Smooth muscle cell (in vitro differentiated cells): ENCODE measurements around the gene ETNK2. TPM values are rescaled to one million over a fixed set of nuclear protein-coding genes. Genes with fewer than 3 reads are reported as not detected.

Experiments
- DNase-seq: peaks from one replicate; lab custom pipeline; 2025; ENCODE audit not compliant: unreplicated experiment; lab: John Stamatoyannopoulos, UW
- H2AFZ ChIP-seq: fragments of 200-600 bp; sonication (generic); 2 replicates; pipeline ENCODE4 v1.6.0; 2016; ENCODE audit warnings: antibody characterized with exemption, low read depth, mild to moderate bottlenecking
- H3F3A ChIP-seq: fragments of 200-600 bp; sonication (generic); 2 replicates; pipeline ENCODE4 v1.6.0; 2017; ENCODE audit warnings: antibody characterized with exemption, low read depth
- H3K27ac ChIP-seq: fragments of 200-600 bp; sonication (generic); 2 replicates; pipeline ENCODE4 v1.5.1; 2016; ENCODE audit warnings: low read depth, mild to moderate bottlenecking
- H3K27me3 ChIP-seq: fragments of 200-600 bp; sonication (generic); 2 replicates; pipeline ENCODE4 v1.6.1; 2016; ENCODE audit warnings: low read depth, mild to moderate bottlenecking
- H3K36me3 ChIP-seq: fragments of 200-600 bp; sonication (generic); 2 replicates; pipeline ENCODE4 v1.5.1; 2016; ENCODE audit warnings: low read depth
- H3K4me1 ChIP-seq: fragments of 200-600 bp; sonication (generic); 2 replicates; pipeline ENCODE4 v1.5.1; 2016; ENCODE audit warnings: low read depth
- H3K4me2 ChIP-seq: fragments of 200-600 bp; sonication (generic); 2 replicates; pipeline ENCODE4 v1.6.0; 2016; ENCODE audit warnings: mild to moderate bottlenecking
- H3K4me3 ChIP-seq: fragments of 200-600 bp; sonication (generic); 2 replicates; pipeline ENCODE4 v1.5.1; 2016; ENCODE audit warnings: mild to moderate bottlenecking
- H3K79me2 ChIP-seq: fragments of 200-600 bp; sonication (generic); 2 replicates; pipeline ENCODE4 v1.6.0; 2016; ENCODE audit warnings: low read depth, mild to moderate bottlenecking
- H3K9ac ChIP-seq: fragments of 200-600 bp; sonication (generic); 2 replicates; pipeline ENCODE4 v1.6.0; 2016; ENCODE audit warnings: low read depth
- H3K9me3 ChIP-seq: fragments of 200-600 bp; sonication (generic); replicated peaks from 2 replicates; pipeline ENCODE4 v1.5.1; 2016; ENCODE audit warnings: low read depth
- H4K20me1 ChIP-seq: fragments of 200-600 bp; sonication (generic); 2 replicates; pipeline ENCODE4 v1.6.0; 2016; ENCODE audit warnings: low read depth
- WGBS: methylation state at CpG from one replicate; pipeline ENCODE4 v1.1.7; 2016; ENCODE audit warnings: low lambda C conversion rate; 5-methylcytosine and 5-hydroxymethylcytosine counted together
- polyA plus RNA-seq: library from polyadenylated mRNA; unstranded; fragments of >200 nt; fragmentation: Nextera tagmentation; extraction: Ambion mirVana; gene quantifications from 2 replicates; pipeline ENCODE4 v1.2.1, GENCODE V29; 2016
- total RNA-seq: library from RNA; depleted of rRNA; stranded (reverse); fragments of >200 nt; gene quantifications from 2 replicates; pipeline ENCODE4 v1.2.3, GENCODE V29; 2014
- TF ChIP-seq, protein P1 (sequence below): fragments of 200-600 bp; sonication (generic); IDR thresholded peaks from 2 replicates; pipeline ENCODE4 v1.5.1; 2017; ENCODE audit warnings: borderline replicate concordance, mild to moderate bottlenecking, antibody characterized with exemption; ENCODE audit not compliant: insufficient read depth, poor library complexity, severe bottlenecking

The ETNK2 gene
- total and polyA plus RNA-seq, 2 experiments from 2014 or later = 8.9 to 21.4 TPM

DNA sequence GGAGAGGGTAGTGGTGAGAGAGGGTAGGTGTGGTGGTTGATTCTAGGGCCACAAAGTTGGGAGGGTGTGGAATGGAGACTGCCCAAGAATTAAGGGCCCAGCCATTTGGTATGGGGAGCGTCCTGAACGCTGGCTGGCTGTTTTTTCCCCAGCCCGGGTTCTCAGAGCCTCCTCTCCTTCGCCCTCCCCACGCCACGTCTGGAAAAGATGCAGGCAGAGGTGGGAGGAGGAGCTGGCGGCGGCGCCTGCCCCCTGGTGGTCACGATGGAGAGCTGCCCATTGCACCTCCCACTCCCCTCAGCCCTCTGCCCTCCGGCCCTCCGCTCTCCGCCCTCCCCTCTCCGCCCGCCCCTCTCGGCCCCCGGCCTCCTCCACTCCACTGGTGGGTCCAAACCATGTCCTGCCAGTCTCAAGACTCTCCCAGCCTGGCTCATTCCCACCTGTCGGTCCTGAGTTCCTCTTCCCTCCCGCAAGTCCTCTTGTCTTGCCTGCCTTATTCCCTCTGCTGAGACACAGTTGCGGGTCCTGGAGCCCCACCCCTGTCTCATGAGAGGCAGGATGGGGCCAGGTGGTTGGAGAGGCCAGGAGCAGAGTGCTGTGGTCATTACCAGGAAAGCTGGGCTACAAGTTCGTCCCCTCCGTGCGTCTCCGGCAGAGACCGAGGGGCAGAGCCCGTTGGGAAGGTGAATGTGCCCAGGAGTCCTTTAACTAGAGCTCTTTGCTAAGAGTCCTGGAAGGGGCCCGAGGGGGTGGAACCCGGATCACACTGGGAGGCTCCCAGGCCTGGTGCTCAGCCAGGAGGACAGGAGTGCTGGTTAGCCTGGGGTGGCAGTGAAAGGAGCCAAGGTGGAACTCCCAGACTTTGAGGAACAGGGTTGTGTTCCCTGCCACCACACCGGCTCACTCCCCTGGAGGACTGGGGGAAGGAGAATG is 22.6 kb downstream of the ETNK2 start:
- Histone ChIP-seq H2AFZ (peak overlapping the region; percentile 76), H3K4me2 (peak overlapping the region; percentile 69), H3K9ac (no peak overlapping the region), H3K4me3 (peak overlapping the region; percentile 32), H3F3A (no peaks in the 10 kb centered on the region), H3K79me2 (no peaks in the 10 kb centered on the region), H3K27ac (no peak overlapping the region), H3K27me3 (no peaks in the 10 kb centered on the region), H3K4me1 (no peaks in the 10 kb centered on the region), H4K20me1 (no peaks in the 10 kb centered on the region), H3K9me3 (no peaks in the 10 kb centered on the region), H3K36me3 (no peaks in the 10 kb centered on the region)
- TF ChIP-seq, protein P1, sequence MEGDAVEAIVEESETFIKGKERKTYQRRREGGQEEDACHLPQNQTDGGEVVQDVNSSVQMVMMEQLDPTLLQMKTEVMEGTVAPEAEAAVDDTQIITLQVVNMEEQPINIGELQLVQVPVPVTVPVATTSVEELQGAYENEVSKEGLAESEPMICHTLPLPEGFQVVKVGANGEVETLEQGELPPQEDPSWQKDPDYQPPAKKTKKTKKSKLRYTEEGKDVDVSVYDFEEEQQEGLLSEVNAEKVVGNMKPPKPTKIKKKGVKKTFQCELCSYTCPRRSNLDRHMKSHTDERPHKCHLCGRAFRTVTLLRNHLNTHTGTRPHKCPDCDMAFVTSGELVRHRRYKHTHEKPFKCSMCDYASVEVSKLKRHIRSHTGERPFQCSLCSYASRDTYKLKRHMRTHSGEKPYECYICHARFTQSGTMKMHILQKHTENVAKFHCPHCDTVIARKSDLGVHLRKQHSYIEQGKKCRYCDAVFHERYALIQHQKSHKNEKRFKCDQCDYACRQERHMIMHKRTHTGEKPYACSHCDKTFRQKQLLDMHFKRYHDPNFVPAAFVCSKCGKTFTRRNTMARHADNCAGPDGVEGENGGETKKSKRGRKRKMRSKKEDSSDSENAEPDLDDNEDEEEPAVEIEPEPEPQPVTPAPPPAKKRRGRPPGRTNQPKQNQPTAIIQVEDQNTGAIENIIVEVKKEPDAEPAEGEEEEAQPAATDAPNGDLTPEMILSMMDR = peak; percentile 78
- DNase-seq = peak; percentile 39
- 49% methylated on average over 20 of the region's 29 CpGs for WGBS

DNA sequence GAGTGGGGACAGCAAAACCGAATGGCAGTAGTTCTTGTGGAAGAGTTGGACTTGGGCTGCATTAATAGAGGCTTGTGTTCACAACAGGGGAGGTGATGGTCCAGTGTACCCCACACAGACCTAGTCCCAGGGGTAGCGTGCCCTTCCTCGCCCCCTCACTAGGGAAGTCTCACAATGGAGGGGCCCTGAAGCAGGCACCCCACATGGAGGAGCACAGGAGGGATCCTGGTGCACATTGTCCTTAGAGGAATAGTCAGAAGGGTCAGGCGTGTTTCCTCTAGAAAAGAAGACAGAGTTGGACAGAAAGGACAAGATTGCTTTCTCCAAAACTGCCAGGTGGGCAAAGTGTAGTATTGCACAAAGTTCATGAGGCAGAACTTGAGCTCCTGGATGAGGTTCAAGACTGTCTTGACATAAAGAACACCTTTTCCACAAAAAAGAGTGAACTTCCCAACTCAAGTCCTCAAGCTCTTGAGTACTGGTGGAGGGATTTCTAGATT is 23.3 kb downstream of the ETNK2 start:
- Histone ChIP-seq H3K9me3 (no peaks in the 10 kb centered on the region), H3K36me3 (no peaks in the 10 kb centered on the region), H3K27me3 (no peaks in the 10 kb centered on the region), H3K4me1 (no peaks in the 10 kb centered on the region), H3K4me3 (peak overlapping the region; percentile 32), H3K79me2 (no peaks in the 10 kb centered on the region), H3K4me2 (peak overlapping the region; percentile 69), H3K9ac (no peak overlapping the region), H4K20me1 (no peaks in the 10 kb centered on the region), H3K27ac (no peak overlapping the region), H2AFZ (peak overlapping the region; percentile 31), H3F3A (no peaks in the 10 kb centered on the region)
- 71% methylated on average over 4 of the region's 4 CpGs for WGBS
- TF ChIP-seq, protein P1 = no peak
- no peak for DNase-seq

DNA sequence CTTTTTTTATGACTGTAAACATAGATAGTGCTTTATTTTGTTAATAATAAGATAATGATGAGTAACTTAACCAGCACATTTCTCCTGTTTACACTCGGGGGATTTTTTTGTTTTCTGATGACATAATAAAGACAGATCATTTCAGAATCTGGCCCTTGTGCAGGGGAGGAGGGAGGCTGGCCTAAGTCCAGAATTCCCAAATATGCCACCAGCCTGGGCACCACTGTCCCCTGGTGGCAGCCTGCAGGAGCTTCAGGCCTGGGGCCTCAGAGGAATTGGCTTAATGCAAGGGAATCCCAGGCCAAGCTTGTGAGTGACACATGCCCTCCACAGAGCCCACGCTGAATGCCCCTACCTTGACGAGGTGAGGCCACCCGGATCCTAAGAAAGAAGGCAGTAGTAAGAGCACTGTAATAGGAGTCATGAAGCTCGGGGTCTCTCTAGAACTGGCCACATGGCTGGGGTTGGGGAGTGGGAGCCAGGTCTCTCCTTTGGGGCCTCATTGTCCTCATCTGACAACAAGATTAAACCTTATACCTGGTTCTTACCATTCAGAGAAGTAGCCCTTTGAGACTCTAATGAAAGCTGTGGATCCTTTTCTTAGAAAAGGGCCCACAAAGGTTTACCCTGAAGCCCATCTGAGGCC is 24.1 kb downstream of the ETNK2 start:
- Histone ChIP-seq H3K4me1 (no peaks in the 10 kb centered on the region), H3K27ac (no peak overlapping the region), H3K4me2 (no peak overlapping the region), H3K27me3 (no peaks in the 10 kb centered on the region), H4K20me1 (no peaks in the 10 kb centered on the region), H3K9me3 (no peaks in the 10 kb centered on the region), H3K4me3 (no peak overlapping the region), H3F3A (no peaks in the 10 kb centered on the region), H3K36me3 (no peaks in the 10 kb centered on the region), H3K9ac (no peak overlapping the region), H3K79me2 (no peaks in the 10 kb centered on the region), H2AFZ (no peak overlapping the region)
- DNase-seq = peak; percentile 26
- 56% methylated on average over 5 of the region's 5 CpGs for WGBS
- TF ChIP-seq, protein P1 = peak; percentile 93
